ENCODE data around the gene OR1F1. TPM values are rescaled to one million over a fixed set of nuclear protein-coding genes. Genes with fewer than 3 reads are reported as not detected.
"Not testable (repeated sequence)": the region's sequence is repeated elsewhere in the genome, so short reads cannot be mapped to it uniquely, and the experiment has no call there.

Gene OR1F1
- total RNA-seq, 1 donor from 2014 or later: not detected

- no peak for DNase-seq
- intact Hi-C loops (cut with micrococcal nuclease): no loop called here
- no peak for ATAC-seq
These were observed 5.5 kb downstream of the OR1F1 start for GRCh38 chr16:3193221-3194212.

GRCh38 chr16:3194792-3195191 is 6.8 kb downstream of the OR1F1 start:
- ATAC-seq (no peak), DNase-seq (no peak)
- intact Hi-C loops (cut with micrococcal nuclease): no loop called here

GRCh38 chr16:3195975-3196374 is 8.0 kb downstream of the OR1F1 start:
- intact Hi-C loops (cut with micrococcal nuclease): no loop called here
- no peak for DNase-seq
- ATAC-seq: no peak

GRCh38 chr16:3197694-3198333 is 9.8 kb downstream of the OR1F1 start:
- ATAC-seq; intact Hi-C loops (cut with micrococcal nuclease); DNase-seq: not testable (repeated sequence)

GRCh38 chr16:3198334-3199072 is 10.5 kb downstream of the OR1F1 start:
- intact Hi-C loops (cut with micrococcal nuclease): no loop called here
- no peak for ATAC-seq
- DNase-seq: no peak

GRCh38 chr16:3202903-3203539 is 15.0 kb downstream of the OR1F1 start:
- DNase-seq: no peak
- intact Hi-C loops (cut with micrococcal nuclease): no loop called here
- ATAC-seq: no peak

- DNase-seq; intact Hi-C loops (cut with micrococcal nuclease); ATAC-seq: not testable (repeated sequence)
These were observed 17.9 kb downstream of the OR1F1 start for GRCh38 chr16:3205939-3206338.

- no peak for DNase-seq
- ATAC-seq: no peak
- intact Hi-C loops (cut with micrococcal nuclease): no loop called here
These were observed 19.3 kb downstream of the OR1F1 start for GRCh38 chr16:3207086-3207953.

- DNase-seq: no peak
- no peak for ATAC-seq
- intact Hi-C loops (cut with micrococcal nuclease): no loop called here
These were observed 24.0 kb downstream of the OR1F1 start for GRCh38 chr16:3212006-3212405.

GRCh38 chr16:3212567-3212966 is 24.6 kb downstream of the OR1F1 start:
- ATAC-seq (no peak), DNase-seq (no peak)
- intact Hi-C loops (cut with micrococcal nuclease): no loop called here

GRCh38 chr16:3214904-3215600 is 27.0 kb downstream of the OR1F1 start:
- no peak for DNase-seq
- ATAC-seq: no peak
- intact Hi-C loops (cut with micrococcal nuclease): no loop called here

- ATAC-seq: no peak
- no peak for DNase-seq
- intact Hi-C loops (cut with micrococcal nuclease): no loop called here
These were observed 27.7 kb downstream of the OR1F1 start for GRCh38 chr16:3215601-3216262.

GRCh38 chr16:3216263-3216640 is 28.2 kb downstream of the OR1F1 start:
- intact Hi-C loops (cut with micrococcal nuclease): no loop called here
- ATAC-seq (no peak), DNase-seq (no peak)

- DNase-seq (no peak), ATAC-seq (no peak)
- intact Hi-C loops (cut with micrococcal nuclease): loop anchor here (10.0 kb wide), 1 partner anchor 94 kb away; no protein-coding TSS in a partner anchor
These were observed 32.8 kb downstream of the OR1F1 start for GRCh38 chr16:3220839-3221238.

- intact Hi-C loops (cut with micrococcal nuclease): loop anchor here (10.0 kb wide), 1 partner anchor 91 kb away; no protein-coding TSS in a partner anchor
- DNase-seq (no peak), ATAC-seq (no peak)
These were observed 36.0 kb downstream of the OR1F1 start for GRCh38 chr16:3223913-3224515.

GRCh38 chr16:3234543-3234856 is 46.5 kb downstream of the OR1F1 start:
- ATAC-seq: no peak
- intact Hi-C loops (cut with micrococcal nuclease): no loop called here
- no peak for DNase-seq
